ENCODE data around the gene TATDN2.

The TATDN2 gene

GRCh38 chr3:10315771-10316344 lies 67.6 kb downstream of the TATDN2 start:
- Mint-ChIP-seq H3K27me3 (no peaks in the 10 kb centered on the region), H3K36me3 (ENCODE audit: low read depth) (peaks cover 91% of the 10 kb centered on the region), H3K4me1 (ENCODE audit: low read depth) (peaks cover 22% of the 10 kb centered on the region), H3K4me3 (no peak overlapping the region), H3K9me3 (no peaks in the 10 kb centered on the region), H3K27ac (no peak overlapping the region)
- intact Hi-C loops (cut with micrococcal nuclease), result no loop called here

GRCh38 chr3:10317311-10317960 lies 69.2 kb downstream of the TATDN2 start:
- H3K4me3 Mint-ChIP-seq, result no peak overlapping the region
- intact Hi-C loops (cut with micrococcal nuclease), result no loop called here
- H3K36me3 Mint-ChIP-seq (ENCODE audit: low read depth), result peaks cover 77% of the 10 kb centered on the region
- peaks cover 22% of the 10 kb centered on the region for H3K4me1 Mint-ChIP-seq (ENCODE audit: low read depth)
- H3K9me3 Mint-ChIP-seq, result no peaks in the 10 kb centered on the region
- H3K27ac Mint-ChIP-seq, result no peak overlapping the region
- no peaks in the 10 kb centered on the region for H3K27me3 Mint-ChIP-seq

- Mint-ChIP-seq H3K27ac (no peak overlapping the region), H3K4me1 (ENCODE audit: low read depth) (peaks cover 22% of the 10 kb centered on the region), H3K4me3 (no peak overlapping the region), H3K27me3 (no peaks in the 10 kb centered on the region), H3K9me3 (no peaks in the 10 kb centered on the region), H3K36me3 (ENCODE audit: low read depth) (peaks cover 72% of the 10 kb centered on the region)
- intact Hi-C loops (cut with micrococcal nuclease), result no loop called here
These were observed 69.7 kb downstream of the TATDN2 start for GRCh38 chr3:10317961-10318350.

GRCh38 chr3:10319251-10319650 lies 71.0 kb downstream of the TATDN2 start:
- peaks cover 59% of the 10 kb centered on the region for H3K36me3 Mint-ChIP-seq (ENCODE audit: low read depth)
- intact Hi-C loops (cut with micrococcal nuclease), result no loop called here
- H3K27ac Mint-ChIP-seq, result no peak overlapping the region

GRCh38 chr3:10319804-10320203 lies 71.5 kb downstream of the TATDN2 start:
- Mint-ChIP-seq H3K4me1 (ENCODE audit: low read depth) (peaks cover 22% of the 10 kb centered on the region), H3K36me3 (ENCODE audit: low read depth) (peaks cover 53% of the 10 kb centered on the region), H3K27me3 (peaks cover 3% of the 10 kb centered on the region), H3K9me3 (no peaks in the 10 kb centered on the region), H3K27ac (peak overlapping the region; percentile 92), H3K4me3 (peak overlapping the region; percentile 86)
- intact Hi-C loops (cut with micrococcal nuclease), result no loop called here

More at GRCh38 chr3:10319251-10319650, 71.0 kb downstream of the TATDN2 start:
- Mint-ChIP-seq H3K9me3 (no peaks in the 10 kb centered on the region), H3K4me1 (ENCODE audit: low read depth) (peaks cover 22% of the 10 kb centered on the region), H3K4me3 (peak overlapping the region; percentile 86), H3K27me3 (no peaks in the 10 kb centered on the region)

GRCh38 chr3:10320320-10320677 lies 72.0 kb downstream of the TATDN2 start:
- Mint-ChIP-seq H3K4me1 (ENCODE audit: low read depth) (peaks cover 22% of the 10 kb centered on the region), H3K27me3 (peaks cover 5% of the 10 kb centered on the region), H3K4me3 (peak overlapping the region; percentile 86), H3K36me3 (ENCODE audit: low read depth) (peaks cover 48% of the 10 kb centered on the region), H3K27ac (peak overlapping the region; percentile 92), H3K9me3 (no peaks in the 10 kb centered on the region)
- intact Hi-C loops (cut with micrococcal nuclease), result no loop called here

- peaks cover 22% of the 10 kb centered on the region for H3K4me1 Mint-ChIP-seq (ENCODE audit: low read depth)
- H3K4me3 Mint-ChIP-seq, result no peak overlapping the region
- peak overlapping the region; percentile 92 for H3K27ac Mint-ChIP-seq
- H3K36me3 Mint-ChIP-seq (ENCODE audit: low read depth), result peaks cover 34% of the 10 kb centered on the region
- peaks cover 15% of the 10 kb centered on the region for H3K27me3 Mint-ChIP-seq
- intact Hi-C loops (cut with micrococcal nuclease), result no loop called here
- H3K9me3 Mint-ChIP-seq, result no peaks in the 10 kb centered on the region
These were observed 73.5 kb downstream of the TATDN2 start for GRCh38 chr3:10321630-10322351.

- Mint-ChIP-seq H3K4me1 (ENCODE audit: low read depth) (peaks cover 22% of the 10 kb centered on the region), H3K36me3 (ENCODE audit: low read depth) (peaks cover 29% of the 10 kb centered on the region)
These were observed 74.1 kb downstream of the TATDN2 start for GRCh38 chr3:10322352-10322710.

GRCh38 chr3:10327592-10327991 lies 79.3 kb downstream of the TATDN2 start:
- Mint-ChIP-seq H3K9me3 (no peaks in the 10 kb centered on the region), H3K27me3 (peaks cover 43% of the 10 kb centered on the region), H3K27ac (no peak overlapping the region), H3K36me3 (ENCODE audit: low read depth) (no peaks in the 10 kb centered on the region), H3K4me1 (ENCODE audit: low read depth) (no peaks in the 10 kb centered on the region), H3K4me3 (no peak overlapping the region)
- intact Hi-C loops (cut with micrococcal nuclease), result no loop called here

More at GRCh38 chr3:10322352-10322710, 74.1 kb downstream of the TATDN2 start:
- intact Hi-C loops (cut with micrococcal nuclease), result no loop called here
- Mint-ChIP-seq H3K9me3 (no peaks in the 10 kb centered on the region), H3K27ac (no peak overlapping the region), H3K4me3 (no peak overlapping the region), H3K27me3 (peaks cover 16% of the 10 kb centered on the region)

- Mint-ChIP-seq H3K27ac (no peak overlapping the region), H3K9me3 (no peaks in the 10 kb centered on the region), H3K4me1 (ENCODE audit: low read depth) (no peaks in the 10 kb centered on the region), H3K4me3 (no peak overlapping the region), H3K36me3 (ENCODE audit: low read depth) (no peaks in the 10 kb centered on the region), H3K27me3 (peaks cover 43% of the 10 kb centered on the region)
- intact Hi-C loops (cut with micrococcal nuclease), result no loop called here
These were observed 80.3 kb downstream of the TATDN2 start for GRCh38 chr3:10328460-10329071.

GRCh38 chr3:10329495-10330015 lies 81.3 kb downstream of the TATDN2 start:
- no peaks in the 10 kb centered on the region for H3K4me1 Mint-ChIP-seq (ENCODE audit: low read depth)
- H3K36me3 Mint-ChIP-seq (ENCODE audit: low read depth), result no peaks in the 10 kb centered on the region
- H3K27ac Mint-ChIP-seq, result no peak overlapping the region
- H3K4me3 Mint-ChIP-seq, result no peak overlapping the region
- peaks cover 41% of the 10 kb centered on the region for H3K27me3 Mint-ChIP-seq
- intact Hi-C loops (cut with micrococcal nuclease), result no loop called here
- no peaks in the 10 kb centered on the region for H3K9me3 Mint-ChIP-seq

- intact Hi-C loops (cut with micrococcal nuclease), result no loop called here
- Mint-ChIP-seq H3K9me3 (no peaks in the 10 kb centered on the region), H3K4me1 (ENCODE audit: low read depth) (no peaks in the 10 kb centered on the region), H3K27me3 (peaks cover 39% of the 10 kb centered on the region), H3K36me3 (ENCODE audit: low read depth) (no peaks in the 10 kb centered on the region), H3K27ac (no peak overlapping the region), H3K4me3 (no peak overlapping the region)
These were observed 82.1 kb downstream of the TATDN2 start for GRCh38 chr3:10330319-10330718.

Measured in dendritic cell treated with granulocyte-macrophage colony-stimulating factor and Interleukin-4, amounts not matched to agents 40 ng/mL and 50 ng/mL, for 4 days (primary cell).